Measurements from ENCODE around the gene CUX1.
"Not testable (repeated sequence)": the region's sequence is repeated elsewhere in the genome, so short reads cannot be mapped to it uniquely, and the experiment has no call there.

GRCh38 chr7:102012112-102012830 lies 194.8 kb downstream of the CUX1 start:
- not testable (repeated sequence) for TF ChIP-seq POLR2A, CTCF (IDR thresholded peaks at IDR 0.05)
